ENCODE measurements around the gene CGNL1.
A peak's percentile ranks its signal among the peaks of the same experiment; 100 is the strongest.

Gene CGNL1

DNA sequence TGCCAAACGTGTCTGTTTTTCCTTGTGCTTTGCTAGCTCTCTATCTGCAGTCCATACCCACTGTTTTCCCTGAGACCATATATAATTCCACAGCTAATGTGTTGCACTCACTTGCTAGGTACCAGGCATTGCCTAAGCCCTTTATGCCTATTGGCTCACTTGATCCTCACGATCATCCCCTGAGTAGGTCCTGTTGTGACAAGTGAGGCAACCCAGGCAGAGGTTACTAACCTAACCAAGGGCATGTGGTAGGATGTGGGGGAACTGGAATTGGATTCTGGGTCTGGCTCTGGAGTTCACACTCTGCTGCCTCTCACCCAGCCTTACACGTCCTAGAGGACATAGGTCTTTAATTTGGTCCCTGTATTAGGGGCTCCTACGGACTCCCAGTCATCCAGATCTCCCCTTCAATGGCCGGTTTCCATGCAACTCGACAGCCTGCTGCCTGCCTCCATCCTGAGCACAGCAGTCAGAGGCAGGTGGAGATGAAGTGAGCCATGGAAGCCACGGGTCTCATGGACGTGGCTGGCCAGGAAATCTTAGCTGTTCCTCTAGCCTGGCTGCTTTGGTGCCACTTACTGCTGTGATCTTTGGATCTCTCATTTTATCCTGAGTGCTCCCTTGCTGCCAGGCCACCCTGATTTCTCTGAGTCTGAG is 176.5 kb downstream of the CGNL1 start:
- no peak for DNase-seq

DNA sequence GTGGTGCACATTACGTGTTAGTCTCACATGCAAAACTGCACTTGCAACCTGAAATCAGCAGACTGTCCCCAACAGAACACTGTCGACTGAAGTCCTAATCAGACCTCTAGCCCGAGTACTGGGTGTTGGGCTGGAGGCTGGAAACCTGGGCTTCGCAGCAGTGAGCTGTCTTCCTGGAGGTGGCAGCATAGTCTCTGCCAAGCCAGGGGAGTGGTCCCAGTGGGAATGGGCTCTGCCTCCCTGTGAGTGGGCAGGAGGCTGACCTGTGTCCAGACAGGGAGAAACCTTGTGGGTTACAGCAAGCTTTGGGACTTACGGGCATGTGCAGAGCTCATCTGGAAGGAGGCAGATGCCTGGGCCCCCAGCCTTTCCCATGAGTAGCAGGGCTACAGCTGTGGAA is 177.2 kb downstream of the CGNL1 start:
- DNase-seq, result no peak

DNA sequence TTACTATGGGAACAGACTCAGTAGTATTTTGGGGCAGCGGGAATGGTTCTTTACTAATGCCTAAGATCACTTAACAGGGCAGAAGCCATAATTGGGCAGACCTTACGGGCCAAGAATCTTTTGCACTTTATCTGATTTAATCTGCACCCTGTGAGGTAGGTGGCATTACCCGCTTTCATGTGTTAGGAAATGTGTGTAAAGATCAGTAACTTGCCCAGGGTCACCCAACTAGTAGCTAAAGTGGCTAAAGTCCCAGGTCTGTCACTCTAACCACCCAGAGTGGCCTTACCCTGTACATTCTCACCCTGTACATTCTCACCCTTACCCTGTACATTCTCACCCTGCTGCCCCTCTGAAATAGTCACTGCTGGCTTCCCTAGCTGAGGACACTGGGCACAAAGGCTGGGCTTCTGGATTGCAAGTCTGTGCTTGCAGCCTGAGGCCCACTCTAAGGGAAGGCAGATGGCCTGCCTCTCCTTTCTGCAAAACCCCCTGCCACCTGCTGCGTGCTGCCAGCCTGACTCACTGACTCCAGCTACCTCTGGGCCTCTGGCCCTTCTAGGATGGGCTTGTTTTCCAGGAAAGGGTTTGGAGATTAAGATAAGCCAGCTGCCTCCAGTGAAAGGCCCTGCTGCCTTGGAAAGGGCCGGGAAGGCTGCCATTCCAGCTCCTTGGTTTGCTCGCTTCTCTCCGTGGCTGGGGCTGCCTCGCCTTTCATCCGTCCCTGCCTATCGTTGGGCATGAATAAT is 177.9 kb downstream of the CGNL1 start:
- no peak for DNase-seq

DNA sequence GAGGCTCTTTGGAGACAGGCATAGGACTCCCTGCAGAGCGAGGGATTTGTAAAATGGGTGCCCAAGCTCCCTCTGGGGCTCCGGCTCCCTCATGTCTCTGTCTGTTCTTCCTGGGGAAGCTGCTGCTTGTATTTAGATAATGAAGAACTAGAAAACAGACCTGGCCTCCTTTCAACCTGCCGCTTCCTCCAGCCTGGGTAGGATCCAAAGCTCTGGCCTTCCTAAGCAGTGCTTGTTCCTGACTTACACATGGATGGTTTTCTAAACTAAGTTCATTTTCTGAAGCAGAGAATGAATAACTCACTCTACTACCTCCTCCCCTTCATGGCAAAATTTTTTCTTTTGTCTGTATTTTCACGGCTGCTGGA is 178.5 kb downstream of the CGNL1 start:
- DNase-seq, result no peak

DNA sequence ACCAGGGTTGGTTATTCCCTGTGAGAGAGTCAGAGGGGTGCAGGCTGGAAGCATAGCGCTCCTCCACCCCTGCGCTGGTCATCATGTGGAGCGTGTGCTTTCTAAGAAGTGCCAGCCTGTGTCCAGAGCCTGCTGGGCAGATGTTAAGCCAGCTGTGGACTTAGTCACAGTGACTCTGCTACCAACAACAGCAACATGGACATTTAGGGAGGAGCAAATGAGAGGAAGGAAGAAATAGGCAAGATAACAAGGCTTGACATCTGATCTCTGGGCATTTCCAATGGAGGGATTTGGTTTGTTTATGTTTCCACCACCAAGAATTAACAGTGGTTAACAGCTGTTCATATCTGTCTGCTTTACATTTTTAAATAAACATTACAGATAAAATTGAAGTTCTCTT is 179.0 kb downstream of the CGNL1 start:
- DNase-seq, result peak; percentile 19

DNA sequence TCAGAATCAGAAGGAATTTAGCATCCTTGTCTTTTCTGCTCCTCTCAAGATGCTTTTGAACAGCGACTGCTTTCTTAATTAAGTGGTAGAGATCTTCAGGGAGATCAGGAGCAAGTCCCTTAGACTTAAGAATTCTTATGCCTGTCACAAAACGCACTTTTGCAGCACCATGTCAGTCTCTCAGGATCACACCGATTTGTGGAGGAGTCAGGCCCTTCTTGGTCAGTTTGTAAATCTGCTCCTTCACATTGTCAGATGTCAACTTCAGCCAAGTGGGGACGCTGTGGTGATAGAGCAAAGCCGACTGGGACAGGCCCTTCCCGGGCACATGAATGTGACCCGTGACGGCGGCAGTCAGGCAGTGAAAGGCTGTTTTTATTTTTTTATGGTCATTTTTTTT is 179.7 kb downstream of the CGNL1 start:
- DNase-seq, result no peak

DNA sequence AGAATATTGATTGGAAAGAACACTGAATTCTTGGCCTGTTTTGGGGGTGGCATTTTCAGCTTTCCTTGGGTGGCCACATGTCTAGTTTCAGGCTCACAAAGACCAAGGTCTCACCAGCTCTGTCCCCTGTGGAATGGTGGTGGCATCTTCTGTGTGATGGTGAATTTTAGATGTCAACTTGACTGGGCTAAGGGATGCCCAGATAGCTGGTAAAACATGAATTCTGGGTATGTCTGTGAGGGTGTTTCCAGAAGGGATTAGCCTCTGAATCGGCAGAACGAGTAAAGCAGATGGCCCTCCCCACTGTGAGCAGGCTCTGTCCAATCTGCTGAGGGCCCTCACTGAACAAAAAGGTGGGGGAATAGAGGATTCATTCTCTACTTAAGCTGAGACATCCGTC is 181.0 kb downstream of the CGNL1 start:
- DNase-seq, result no peak

DNA sequence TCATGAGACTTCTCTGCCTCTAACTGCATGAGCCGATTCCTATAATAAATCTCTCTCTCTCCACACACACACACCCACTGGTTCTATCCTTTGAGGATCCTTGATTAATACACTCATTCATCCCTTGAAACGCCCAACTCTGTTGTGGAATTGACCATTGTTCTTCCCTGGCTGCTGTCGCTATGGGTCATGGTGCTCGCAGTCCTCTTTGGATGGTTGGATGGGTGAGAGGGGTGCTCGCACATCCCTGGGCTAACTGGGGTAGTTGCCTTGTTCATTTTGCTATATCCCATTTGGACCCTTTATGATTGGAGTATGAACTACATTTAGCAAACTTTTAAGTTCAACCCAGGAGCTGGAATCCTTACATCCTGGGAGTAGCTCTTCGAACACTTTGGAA is 181.5 kb downstream of the CGNL1 start:
- no peak for DNase-seq

DNA sequence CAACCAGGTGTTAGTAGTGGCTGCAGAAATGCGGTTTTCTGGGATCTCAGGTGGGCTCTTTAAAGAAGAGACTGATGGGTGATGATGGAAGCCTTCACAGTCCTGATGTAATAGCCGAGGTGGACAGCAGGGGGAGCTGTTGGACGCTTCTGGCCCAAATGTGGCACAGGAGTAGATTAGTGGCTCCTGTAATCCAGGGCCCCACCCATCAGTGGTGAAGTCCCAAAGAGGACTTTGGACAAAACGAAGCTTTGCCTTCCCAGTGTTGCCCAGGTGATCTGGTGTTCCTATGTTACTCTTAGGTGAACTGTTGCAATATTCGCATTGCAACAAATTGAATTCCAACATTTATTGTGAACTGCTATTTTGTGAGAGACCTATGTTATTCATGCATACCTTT is 183.6 kb downstream of the CGNL1 start:
- peak; percentile 77 for DNase-seq

DNA sequence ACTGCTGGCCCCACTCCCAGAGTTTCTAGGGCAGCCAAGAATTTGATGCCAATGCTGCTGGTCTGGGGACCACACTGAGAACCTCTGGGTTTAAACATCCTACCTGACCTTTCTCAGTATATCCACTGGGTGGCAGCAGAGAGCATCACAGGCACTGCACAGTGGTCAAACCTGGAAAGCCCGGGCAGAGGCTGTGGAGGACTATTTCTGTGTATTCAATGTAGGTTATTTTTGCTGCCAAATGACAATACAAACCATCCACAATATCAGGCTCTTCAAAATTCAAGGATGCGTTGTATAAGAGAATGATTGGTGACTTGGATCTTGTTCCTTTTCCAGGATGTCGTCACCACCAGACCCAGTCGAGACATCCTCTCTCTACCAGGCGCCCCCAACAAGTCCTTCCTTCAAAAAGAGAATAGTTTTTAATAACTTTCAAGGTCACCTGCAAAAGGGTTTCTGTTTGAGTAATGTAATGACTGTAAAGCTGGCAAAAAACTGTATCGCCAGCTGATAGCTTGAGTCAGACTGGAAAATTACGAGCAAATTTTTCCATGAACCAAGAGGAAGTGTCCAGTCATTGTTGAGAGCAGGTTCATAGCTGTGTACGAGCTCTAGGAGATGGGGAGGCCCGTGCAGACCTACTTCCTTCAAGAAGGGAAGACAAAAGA is 184.9 kb downstream of the CGNL1 start:
- DNase-seq, result peak; percentile 88

DNA sequence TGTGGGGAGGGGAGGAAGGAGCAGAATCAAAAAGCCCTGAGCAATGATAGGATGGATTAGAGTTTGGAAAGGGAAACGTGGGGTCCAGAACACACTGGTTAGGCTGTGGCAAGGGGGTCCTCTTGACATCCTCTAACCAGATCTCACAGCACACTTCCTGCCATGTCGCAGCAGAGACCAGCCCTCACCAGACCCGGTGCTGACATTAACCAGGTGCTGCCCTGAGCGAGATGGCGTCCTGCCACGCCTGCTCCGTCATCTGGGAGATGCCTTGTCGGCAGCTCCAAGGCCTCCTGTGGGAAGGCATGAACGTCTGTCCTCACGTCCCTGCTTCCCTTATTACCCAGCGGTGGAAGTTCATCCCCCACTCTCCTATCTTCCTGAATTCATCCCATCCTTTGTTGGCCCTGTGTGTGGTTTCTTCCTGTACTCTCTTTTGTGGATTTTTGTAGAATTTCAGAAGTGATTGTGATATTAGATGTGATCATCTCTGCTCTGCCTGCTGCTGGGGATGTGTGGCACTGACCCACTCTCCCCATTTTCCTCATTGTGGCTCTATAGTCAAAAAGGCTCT is 186.0 kb downstream of the CGNL1 start:
- DNase-seq, result peak; percentile 10

DNA sequence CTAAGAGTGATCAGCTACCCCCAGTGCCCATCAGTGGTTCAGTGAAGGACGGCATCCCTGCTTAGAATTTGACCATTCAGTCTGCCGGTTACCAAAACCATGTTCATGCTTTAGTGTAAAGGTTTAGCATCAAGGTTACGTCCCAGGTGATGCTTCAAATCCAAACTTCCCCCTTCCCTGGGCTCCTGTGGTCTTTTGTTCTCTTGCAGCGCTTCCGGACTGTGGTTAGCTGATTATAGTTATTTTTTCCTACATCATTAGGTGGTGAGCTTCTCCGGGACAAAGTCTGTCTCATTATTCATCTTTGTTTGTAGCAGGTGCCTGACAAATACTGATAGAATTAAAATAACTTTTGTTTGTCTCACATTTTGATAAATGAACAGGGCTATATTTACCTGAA is 187.1 kb downstream of the CGNL1 start:
- DNase-seq, result peak; percentile 72

DNA sequence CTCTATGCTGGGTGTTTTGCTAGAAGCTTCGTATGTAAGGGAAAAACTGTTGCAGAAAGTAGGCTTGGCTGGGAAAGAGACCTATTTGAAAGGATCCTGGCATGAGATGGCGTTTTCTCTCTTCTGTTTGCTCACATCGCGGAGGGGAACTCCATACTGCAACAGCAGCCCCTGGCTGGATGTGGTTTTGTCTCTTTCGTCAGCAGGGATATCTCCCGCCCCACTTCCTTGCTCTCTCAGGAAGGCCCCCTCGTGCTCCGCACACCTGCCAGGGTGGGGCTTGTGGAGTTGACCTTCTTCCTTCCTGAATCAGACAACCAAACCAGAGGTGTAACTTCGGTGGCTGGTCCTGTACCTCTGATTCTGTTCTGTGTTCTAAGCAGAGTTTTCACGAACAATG is 189.0 kb downstream of the CGNL1 start:
- peak; percentile 56 for DNase-seq

DNA sequence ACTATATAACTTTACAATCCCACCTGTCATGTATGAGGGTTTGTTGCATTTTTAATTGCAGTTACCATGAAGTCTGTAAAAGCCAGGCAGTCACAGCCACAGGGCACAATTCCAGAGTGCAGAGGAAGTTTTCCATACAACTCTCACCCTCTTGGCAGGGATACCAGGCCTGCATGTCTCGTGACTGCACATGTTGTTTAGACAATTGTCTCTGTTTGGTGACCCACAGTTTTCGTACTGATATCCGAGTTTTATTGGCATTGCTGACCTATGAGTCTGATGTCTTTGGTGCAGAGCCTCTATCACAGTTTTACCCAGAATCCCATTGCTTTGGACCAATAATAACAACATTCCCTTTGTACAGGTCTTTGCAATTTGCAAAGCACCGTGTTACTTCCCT is 190.5 kb downstream of the CGNL1 start:
- DNase-seq, result no peak

DNA sequence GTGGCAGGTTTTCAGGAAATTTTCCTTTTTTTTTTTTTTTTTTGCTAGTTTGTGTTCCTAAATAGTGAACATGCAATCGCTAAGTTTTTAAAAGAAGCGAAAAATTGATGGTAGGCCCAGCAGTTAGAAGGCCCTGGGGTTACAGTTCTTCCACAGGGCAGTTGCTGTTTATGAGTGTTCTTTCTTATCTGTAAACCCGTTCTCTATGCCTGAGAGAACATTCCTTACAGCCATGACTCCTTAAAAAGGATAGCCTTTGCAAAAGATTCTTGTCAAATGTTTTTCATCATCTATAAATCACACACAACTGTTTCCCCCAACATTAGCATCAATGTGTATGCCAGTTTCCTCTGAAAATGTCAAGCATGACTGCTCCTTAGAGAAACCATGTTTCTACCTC is 191.6 kb downstream of the CGNL1 start:
- no peak for DNase-seq

DNA sequence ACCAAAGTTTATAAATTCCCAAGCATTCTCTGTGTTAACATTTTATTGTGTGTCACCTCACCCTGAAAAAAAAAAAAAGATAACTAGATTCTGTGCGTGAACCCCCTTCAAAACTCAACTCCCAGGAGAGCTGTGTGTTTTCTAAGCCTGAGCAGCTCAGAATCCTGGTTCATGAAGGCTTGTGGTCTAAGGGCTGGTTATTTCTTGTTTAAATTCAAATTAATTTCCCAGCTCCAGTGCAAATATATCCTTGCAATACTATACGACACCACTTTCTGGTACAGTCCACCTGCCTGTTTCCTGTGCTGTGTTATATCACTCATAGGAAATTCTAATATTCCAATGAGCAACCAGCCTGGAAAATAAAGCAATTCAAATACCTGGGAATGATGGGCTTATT is 192.0 kb downstream of the CGNL1 start:
- no peak for DNase-seq

DNA sequence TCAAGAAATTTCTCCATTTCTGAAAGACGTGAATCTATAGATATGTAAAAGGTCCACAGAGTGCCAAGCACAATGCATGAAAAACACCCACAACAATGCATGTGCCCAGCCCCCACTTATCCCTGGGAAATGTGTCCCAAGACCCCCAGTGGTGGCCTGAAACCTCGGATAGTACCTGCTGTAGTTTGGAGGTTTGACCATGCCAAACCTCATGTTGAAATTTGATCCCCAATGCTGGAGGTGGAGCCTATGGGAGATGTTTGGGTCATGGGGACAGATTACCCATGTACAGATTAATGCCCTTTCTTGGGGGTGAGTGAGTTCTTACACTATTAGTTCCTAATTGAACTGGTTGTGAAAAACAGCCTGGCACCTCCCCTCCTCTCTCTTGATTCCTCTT is 194.0 kb downstream of the CGNL1 start:
- no peak for DNase-seq

DNA sequence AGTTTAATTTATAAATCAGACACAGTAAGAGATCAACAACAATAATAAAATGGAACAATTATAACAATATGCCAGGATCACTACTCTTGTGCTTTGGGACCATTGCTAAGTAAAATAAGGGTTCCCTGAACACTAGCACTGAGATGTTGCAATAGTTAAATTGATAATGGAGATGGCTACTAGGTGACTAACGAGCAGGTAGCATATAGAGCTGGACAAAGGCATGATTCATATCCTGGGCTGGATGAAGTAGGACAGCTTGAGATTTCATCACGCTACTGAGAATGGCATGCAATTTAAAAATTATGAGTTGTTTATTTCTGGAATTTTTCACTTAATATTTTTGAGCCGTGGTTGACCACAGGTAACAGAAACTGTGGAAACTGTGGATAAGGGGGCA is 194.7 kb downstream of the CGNL1 start:
- DNase-seq, result no peak

DNA sequence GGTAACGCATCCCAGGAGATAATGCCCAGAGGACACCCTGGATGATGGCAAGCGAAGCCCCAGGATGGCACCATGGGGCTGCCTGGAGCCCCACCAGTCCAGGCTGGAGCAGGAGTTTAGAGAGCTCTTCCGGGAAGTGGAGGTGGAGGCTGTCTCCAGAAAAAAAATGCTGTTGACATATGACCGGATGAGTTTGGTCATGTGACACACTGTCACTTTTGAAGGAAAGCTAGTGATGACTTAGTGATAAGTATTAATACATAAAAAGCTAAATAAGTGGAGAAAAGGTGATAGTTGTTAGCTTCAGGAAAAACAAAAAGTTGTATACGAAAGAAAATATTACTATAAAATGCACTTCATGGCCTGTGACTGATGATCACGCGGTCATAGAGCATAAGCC is 195.4 kb downstream of the CGNL1 start:
- DNase-seq, result no peak

DNA sequence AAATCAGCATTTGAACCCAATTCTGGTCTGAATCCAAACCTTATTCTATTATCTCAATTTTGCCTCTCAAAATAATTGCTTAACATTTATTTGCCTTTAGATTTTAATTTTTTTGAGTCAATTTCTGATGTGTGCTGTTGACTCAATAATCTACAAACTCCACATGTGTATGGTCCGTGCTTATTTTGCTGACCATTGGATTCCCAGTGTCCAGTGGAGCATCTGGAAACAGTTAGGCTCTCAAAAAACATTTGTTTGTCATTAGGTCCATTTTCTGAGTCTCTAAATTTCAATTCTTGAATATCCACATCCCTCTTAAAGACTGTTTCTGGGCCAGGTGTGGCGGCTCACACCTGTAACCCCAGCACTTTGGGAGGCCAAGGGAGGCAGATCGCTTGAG is 196.2 kb downstream of the CGNL1 start:
- no peak for DNase-seq

DNA sequence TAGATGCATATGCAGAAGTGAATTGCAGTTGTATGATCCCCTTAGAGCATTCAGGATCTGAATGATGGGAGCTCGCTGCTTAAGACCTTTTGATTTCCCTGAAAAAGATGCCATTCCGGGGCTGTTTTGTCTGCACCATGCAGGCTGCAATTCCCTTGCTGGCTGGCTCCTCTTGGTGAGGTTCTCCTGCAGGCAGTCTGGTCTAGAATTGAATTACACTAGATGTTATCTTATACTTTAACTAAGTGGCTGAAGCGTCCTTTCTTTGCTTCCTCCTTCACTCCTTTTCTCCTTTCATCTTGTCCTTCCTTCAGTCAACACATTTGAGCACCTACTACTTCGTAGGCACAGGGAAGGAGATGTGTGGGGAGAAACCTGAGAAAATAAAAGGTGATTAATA is 196.8 kb downstream of the CGNL1 start:
- DNase-seq, result no peak

DNA sequence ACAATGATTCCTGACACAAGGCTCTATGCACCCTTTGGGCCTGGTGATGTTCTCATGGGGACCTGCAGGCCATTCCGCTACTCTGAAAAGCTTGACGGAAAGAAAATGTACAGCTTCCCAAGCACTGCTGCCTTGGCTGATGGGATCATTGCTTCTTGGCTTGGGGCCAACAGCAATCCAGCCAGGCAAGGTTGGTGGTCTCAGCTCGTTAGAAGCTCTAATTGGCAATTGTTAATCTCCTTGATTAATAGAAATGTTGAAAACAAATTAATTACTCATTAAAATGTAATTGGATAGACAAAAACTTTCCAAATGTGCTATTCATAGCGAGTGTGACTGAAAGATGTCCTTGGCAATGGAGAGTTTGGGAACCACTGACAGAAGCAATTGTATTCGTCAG is 199.1 kb downstream of the CGNL1 start:
- no peak for DNase-seq

DNA sequence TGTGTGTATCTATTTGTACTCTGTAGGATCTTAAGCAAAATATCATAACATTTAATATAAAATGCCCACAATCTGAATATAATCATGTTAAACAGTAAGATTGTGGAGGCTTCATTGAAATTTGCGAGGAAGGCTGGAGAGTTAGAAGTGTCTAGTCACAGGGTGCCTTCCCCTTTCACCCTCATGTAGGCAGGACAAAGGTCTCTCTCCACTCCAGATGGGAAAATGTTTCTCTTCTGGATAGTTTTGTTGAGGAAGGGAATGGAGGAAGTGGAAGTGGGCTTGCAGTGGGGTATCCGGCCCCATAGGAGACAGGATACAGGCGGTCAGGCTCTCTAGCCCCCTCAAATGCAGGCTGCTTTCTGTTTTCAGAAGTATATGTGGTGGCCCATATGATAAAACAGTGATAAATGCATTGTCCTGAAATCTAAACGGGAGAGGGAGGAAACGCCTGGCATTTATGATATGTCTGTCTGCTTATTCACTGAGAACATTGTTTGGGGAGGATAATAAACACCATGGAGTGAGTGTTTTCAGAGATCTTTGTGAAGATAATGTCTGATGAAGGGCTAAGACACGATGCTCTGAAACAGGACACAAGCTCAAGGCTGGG is 202.1 kb downstream of the CGNL1 start:
- no peak for DNase-seq

DNA sequence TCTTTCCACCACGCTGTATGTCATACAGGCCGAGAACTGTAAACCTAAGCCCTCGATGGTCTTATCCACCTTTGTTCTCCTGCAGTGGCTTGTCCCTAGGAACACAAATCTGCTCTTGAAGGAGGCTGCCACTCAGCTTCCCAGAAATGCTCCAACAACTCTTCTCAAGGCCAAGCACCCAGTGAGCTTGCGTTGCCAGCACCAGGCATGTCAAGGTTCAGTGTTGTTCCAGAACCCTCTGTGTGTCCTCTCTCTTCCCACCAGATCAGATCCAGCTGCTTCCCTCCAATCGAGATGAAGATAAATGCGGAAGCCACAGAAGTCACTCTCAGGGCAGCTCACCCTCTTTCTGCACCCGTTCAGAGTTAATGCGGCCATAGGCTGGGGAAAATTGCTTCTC is 204.1 kb downstream of the CGNL1 start:
- DNase-seq, result no peak
